ENCODE measurements around the gene GPR153.
"Not testable (repeated sequence)": the region's sequence is repeated elsewhere in the genome, so short reads cannot be mapped to it uniquely, and the experiment has no call there.

GPR153 gene

GRCh38 chr1:6221210-6221784 is 39.6 kb downstream of the GPR153 start:
- no peak for DNase-seq

- no peak for DNase-seq
These were observed 40.7 kb downstream of the GPR153 start for GRCh38 chr1:6220236-6220635.

GRCh38 chr1:6219641-6220040 is 41.3 kb downstream of the GPR153 start:
- DNase-seq, result not testable (repeated sequence)

- DNase-seq, result no peak
These were observed 42.3 kb downstream of the GPR153 start for GRCh38 chr1:6218375-6219164.

GRCh38 chr1:6212193-6212959 is 48.5 kb downstream of the GPR153 start:
- no peak for DNase-seq

- no peak for DNase-seq
These were observed 49.2 kb downstream of the GPR153 start for GRCh38 chr1:6211731-6212130.

- no peak for DNase-seq
These were observed 50.1 kb downstream of the GPR153 start for GRCh38 chr1:6210591-6211355.

- DNase-seq, result no peak
These were observed 51.0 kb downstream of the GPR153 start for GRCh38 chr1:6209661-6210580.

- no peak for DNase-seq
These were observed 51.9 kb downstream of the GPR153 start for GRCh38 chr1:6208723-6209660.

GRCh38 chr1:6207921-6208320 is 53.0 kb downstream of the GPR153 start:
- DNase-seq, result no peak

GRCh38 chr1:6207075-6207885 is 53.6 kb downstream of the GPR153 start:
- DNase-seq, result no peak

- DNase-seq, result no peak
These were observed 54.4 kb downstream of the GPR153 start for GRCh38 chr1:6206520-6206855.

- no peak for DNase-seq
These were observed 54.9 kb downstream of the GPR153 start, which contains the start of gene RNF207 for GRCh38 chr1:6205849-6206519. TSS of gene RNF207 (plus strand) at chr1:6206119. CDS start at chr1:6206536, 417 bp downstream.

GRCh38 chr1:6202256-6202655 is 58.6 kb downstream of the GPR153 start:
- no peak for DNase-seq

- no peak for DNase-seq
These were observed 60.6 kb downstream of the GPR153 start for GRCh38 chr1:6200188-6200809.

- DNase-seq, result peak; percentile 95
These were observed 61.4 kb downstream of the GPR153 start, which contains the start of gene RPL22 for GRCh38 chr1:6199298-6200187. TSS of gene RPL22 (minus strand) at chr1:6199595. CDS start at chr1:6199573, 22 bp downstream.

- no peak for DNase-seq
These were observed 62.1 kb downstream of the GPR153 start for GRCh38 chr1:6198646-6199297.
